ENCODE data around the gene CLINT1. TPM values are rescaled to one million over a fixed set of nuclear protein-coding genes. Genes with fewer than 3 reads are reported as not detected.

Gene CLINT1
- total RNA-seq = 10 to 100 TPM; 66.3 to 94.7 (median 77.9) TPM

GRCh38 chr5:157858527-157859226 lies at the start of gene CLINT1:
Gene CLINT1, minus strand, starts transcription at chr5:157859145. Its CDS starts 175 bp downstream, at chr5:157858970.
- TF ChIP-seq CTCF (IDR thresholded peaks at IDR 0.05; ENCODE audit: low read depth) = no peak

- TF ChIP-seq CTCF (IDR thresholded peaks at IDR 0.05; ENCODE audit: low read depth) = no peak
Observed at GRCh38 chr5:157908459-157908858, 49.5 kb upstream of the CLINT1 start.

GRCh38 chr5:157907479-157907878 lies 48.5 kb upstream of the CLINT1 start:
- no peak for TF ChIP-seq CTCF (IDR thresholded peaks at IDR 0.05; ENCODE audit: low read depth)

GRCh38 chr5:157903117-157903450 lies 44.1 kb upstream of the CLINT1 start:
- TF ChIP-seq CTCF (IDR thresholded peaks at IDR 0.05; ENCODE audit: low read depth) = no peak

GRCh38 chr5:157902449-157903116 lies 43.6 kb upstream of the CLINT1 start:
- TF ChIP-seq CTCF (IDR thresholded peaks at IDR 0.05; ENCODE audit: low read depth) = no peak

GRCh38 chr5:157900644-157901043 lies 41.7 kb upstream of the CLINT1 start:
- TF ChIP-seq CTCF (IDR thresholded peaks at IDR 0.05; ENCODE audit: low read depth) = no peak

GRCh38 chr5:157893611-157894010 lies 34.7 kb upstream of the CLINT1 start:
- no peak for TF ChIP-seq CTCF (IDR thresholded peaks at IDR 0.05; ENCODE audit: low read depth)

Measured in subcutaneous adipose tissue (tissue), 4 donors.